WERI-Rb-1 (cell line): ENCODE results near the gene CLECL1.
"Not testable (repeated sequence)": the region's sequence is repeated elsewhere in the genome, so short reads cannot be mapped to it uniquely, and the experiment has no call there.

ENCODE experiments used
- DNase-seq: peaks from one replicate; pipeline ENCODE4 v3.0.0-alpha.2; 2020
- H3K27ac ChIP-seq: fragments of 250-450 bp; sonication (Bioruptor Pico); 2 replicates; pipeline ENCODE4 v1.5.1; 2020; ENCODE audit warnings: mild to moderate bottlenecking, moderate library complexity
- H3K27me3 ChIP-seq: fragments of 250-450 bp; sonication (Bioruptor Pico); 2 replicates; pipeline ENCODE4 v1.5.1; 2021; ENCODE audit warnings: mild to moderate bottlenecking, low read depth, moderate library complexity; ENCODE audit not compliant: insufficient read depth, severe bottlenecking
- H3K36me3 ChIP-seq: fragments of 250-450 bp; sonication (Bioruptor Pico); 2 replicates; pipeline ENCODE4 v1.5.1; 2020; ENCODE audit warnings: mild to moderate bottlenecking, moderate library complexity
- H3K4me3 ChIP-seq: 2 replicates; pipeline ENCODE4 v1.5.1; 2011; ENCODE audit warnings: low read depth, mild to moderate bottlenecking, control low read depth, low read length
- H3K9me3 ChIP-seq: fragments of 250-450 bp; sonication (Bioruptor Pico); 2 replicates; pipeline ENCODE4 v1.5.1; 2021; ENCODE audit warnings: mild to moderate bottlenecking, moderate library complexity; ENCODE audit not compliant: severe bottlenecking
- TF ChIP-seq, protein P1 (sequence below): IDR thresholded peaks from 2 replicates; pipeline ENCODE4 v1.5.1; 2011; ENCODE audit warnings: low read depth, mild to moderate bottlenecking, control low read depth, inconsistent platforms, low read length

The CLECL1 gene

DNA sequence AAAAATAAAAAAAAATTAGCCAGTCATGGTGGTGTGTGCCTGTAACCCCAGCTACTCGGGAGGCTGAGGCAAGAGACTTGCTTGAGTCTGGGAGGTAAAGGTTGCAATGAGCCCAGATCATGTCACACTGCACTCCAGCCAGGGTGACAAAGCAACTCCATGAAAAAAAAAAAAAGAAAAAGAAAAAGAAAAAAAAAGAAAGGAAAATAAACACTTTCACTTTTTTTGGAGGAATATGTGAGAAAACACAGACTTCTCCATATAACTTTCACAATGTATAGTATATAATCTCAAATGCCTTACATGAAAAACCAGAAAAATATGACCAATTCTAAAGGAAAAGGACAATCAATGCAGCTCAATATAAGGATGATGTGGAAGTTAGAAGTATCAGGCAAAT lies 8.9 kb downstream of the CLECL1 start:
- Histone ChIP-seq H3K9me3 (no peaks in the 10 kb centered on the region), H3K27ac (no peak overlapping the region), H3K4me3 (no peak overlapping the region), H3K27me3 (no peaks in the 10 kb centered on the region), H3K36me3 (no peaks in the 10 kb centered on the region)
- TF ChIP-seq, protein P1, sequence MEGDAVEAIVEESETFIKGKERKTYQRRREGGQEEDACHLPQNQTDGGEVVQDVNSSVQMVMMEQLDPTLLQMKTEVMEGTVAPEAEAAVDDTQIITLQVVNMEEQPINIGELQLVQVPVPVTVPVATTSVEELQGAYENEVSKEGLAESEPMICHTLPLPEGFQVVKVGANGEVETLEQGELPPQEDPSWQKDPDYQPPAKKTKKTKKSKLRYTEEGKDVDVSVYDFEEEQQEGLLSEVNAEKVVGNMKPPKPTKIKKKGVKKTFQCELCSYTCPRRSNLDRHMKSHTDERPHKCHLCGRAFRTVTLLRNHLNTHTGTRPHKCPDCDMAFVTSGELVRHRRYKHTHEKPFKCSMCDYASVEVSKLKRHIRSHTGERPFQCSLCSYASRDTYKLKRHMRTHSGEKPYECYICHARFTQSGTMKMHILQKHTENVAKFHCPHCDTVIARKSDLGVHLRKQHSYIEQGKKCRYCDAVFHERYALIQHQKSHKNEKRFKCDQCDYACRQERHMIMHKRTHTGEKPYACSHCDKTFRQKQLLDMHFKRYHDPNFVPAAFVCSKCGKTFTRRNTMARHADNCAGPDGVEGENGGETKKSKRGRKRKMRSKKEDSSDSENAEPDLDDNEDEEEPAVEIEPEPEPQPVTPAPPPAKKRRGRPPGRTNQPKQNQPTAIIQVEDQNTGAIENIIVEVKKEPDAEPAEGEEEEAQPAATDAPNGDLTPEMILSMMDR, result no peak
- DNase-seq, result no peak

DNA sequence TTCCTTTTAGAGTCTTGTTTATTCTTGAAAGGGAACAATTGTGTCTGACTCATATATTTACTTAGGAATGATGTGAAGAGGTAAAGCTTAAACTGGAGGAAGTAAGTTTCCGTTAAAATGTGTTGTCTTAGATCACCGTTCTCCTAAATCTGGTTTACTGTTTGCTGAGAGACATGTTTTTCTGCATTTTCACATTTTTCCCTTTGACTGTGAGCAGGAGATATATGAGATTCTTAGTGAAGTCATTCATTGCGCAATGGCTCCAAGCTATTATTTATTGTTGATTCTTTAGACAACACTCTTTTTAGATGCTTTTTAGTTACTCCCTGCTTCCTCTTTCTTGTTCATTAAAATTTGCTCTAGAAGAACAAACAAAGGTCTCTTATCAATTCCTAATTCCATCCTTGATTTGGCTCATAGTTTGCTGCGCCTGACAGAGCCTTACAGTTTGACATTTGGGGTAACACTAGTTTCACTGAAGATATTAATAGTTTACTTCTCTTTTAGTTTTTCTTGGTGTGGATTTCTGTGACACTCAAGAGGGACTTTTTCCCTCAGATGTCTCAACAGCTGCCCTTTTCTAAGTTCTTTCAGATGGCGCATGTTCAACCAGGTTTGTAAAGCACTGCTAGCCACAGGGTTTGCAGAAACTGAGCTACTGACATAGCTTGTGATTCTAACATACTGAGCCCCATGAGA lies 11.4 kb downstream of the CLECL1 start:
- TF ChIP-seq, protein P1, result no peak
- Histone ChIP-seq H3K4me3 (no peak overlapping the region), H3K36me3 (no peaks in the 10 kb centered on the region), H3K27ac (no peak overlapping the region), H3K27me3 (no peaks in the 10 kb centered on the region), H3K9me3 (no peaks in the 10 kb centered on the region)
- DNase-seq, result no peak

DNA sequence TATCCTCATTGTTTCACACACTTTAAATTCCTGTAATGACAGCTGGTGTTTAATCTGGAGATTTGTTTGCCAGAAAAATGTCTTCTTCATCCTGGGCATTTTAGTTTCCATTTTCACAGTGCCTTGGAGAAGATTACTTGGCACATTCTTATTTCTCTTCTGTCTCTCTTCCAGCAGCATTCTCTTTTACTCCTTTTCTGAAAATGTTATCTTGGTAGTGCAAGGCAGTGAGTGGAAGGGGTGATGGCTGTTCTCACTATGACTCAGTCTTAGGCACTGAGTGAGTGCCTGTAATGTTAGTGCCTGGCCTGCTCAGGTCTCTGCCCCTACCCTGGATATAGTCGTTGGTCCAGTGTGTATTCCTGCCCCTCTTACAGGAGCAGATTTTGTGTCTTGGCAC lies 13.1 kb downstream of the CLECL1 start:
- TF ChIP-seq, protein P1, result no peak
- Histone ChIP-seq H3K36me3 (no peaks in the 10 kb centered on the region), H3K4me3 (no peak overlapping the region), H3K27ac (no peak overlapping the region), H3K27me3 (no peaks in the 10 kb centered on the region), H3K9me3 (no peaks in the 10 kb centered on the region)
- DNase-seq, result no peak

DNA sequence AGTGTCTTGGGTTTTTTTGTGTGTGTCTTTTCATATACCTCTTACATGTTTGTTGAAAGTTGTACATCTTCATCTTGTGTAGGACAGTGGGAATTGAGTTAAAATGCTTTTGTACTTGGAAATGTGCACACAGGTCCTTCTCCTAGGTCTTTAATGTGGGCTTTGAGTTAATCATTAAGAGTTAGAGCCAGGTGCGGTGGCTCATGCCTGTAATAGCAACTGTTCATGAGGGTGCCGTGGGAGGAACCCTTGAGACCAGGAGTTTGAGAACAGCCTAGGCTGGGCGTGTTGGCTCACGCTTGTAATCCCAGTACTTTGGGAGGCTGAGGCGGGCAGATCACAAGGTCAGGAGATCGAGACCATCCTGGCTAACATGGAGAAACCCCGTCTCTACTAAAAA lies 13.9 kb downstream of the CLECL1 start:
- TF ChIP-seq, protein P1, result no peak
- Histone ChIP-seq H3K27me3 (no peaks in the 10 kb centered on the region), H3K4me3 (no peak overlapping the region), H3K9me3 (no peaks in the 10 kb centered on the region), H3K27ac (no peak overlapping the region), H3K36me3 (no peaks in the 10 kb centered on the region)
- DNase-seq, result no peak

DNA sequence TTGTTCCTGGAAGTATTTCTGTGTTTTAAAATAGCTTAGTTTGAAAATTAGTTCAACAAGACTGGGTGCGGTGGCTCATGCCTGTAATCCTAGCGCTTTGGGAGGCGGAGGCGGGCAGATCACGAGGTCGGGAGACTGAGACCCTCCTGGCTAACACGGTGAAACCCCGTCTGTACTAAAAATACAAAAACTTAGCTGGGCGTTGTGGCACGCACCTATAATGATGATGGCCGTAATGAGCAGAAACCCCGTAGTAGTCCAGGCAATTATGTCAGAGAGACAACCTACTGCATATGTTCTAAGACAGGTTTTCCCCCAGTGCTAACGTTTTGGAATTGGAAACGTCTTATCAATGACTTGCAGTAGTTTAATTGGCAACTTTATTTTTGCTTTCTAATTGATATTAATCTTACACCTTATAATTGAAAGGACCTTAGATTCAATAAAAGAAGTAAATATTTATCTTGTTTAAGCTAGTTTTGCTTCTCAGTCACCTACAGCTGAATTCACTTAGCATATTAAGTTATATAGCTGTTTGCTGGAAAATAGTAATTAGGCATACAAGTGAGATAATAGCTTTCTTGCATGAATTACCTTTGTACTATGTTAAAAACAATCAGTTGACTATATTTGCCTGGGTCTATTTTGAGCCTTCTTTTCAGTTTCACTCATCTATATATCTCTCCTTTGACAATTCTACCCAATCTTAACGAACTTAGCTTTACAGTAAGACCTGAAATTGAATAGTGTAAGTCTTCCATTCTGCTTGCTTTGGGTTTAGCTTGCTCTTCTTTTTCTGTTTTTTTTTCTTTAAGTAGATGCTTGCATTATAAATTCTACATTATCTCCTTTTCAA lies 15.6 kb downstream of the CLECL1 start:
- no peaks in the 10 kb centered on the region for H3K36me3 ChIP-seq
- H3K27me3 ChIP-seq, result no peaks in the 10 kb centered on the region
- no peaks in the 10 kb centered on the region for H3K9me3 ChIP-seq
- H3K4me3 ChIP-seq, result no peak overlapping the region
- TF ChIP-seq, protein P1, result no peak
- no peak overlapping the region for H3K27ac ChIP-seq
- DNase-seq, result no peak

DNA sequence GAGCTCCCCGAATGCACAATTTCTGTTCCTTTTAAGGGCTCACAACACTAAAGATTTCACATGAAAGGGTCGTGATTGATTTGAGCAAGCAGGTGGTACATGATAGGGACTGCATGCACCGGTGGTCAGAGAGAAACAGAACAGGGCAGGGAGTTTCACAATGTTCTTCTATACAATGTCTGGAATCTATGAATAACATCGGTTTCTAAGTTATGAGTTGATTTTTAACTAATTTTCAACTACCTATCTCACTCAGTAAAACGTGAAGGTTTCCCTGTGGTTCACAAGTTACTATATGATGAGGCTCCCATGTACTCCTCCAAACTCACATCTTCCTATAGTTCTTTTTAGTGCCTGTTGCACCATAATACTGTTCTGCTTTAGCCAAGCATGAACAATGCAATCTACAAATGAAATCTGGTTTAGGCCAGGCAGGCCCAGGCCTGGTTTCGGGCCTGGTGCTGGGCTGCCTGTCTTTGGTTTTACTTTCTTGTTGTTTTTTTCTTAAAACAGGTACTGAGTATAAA lies 19.8 kb downstream of the CLECL1 start:
- H3K4me3 ChIP-seq, H3K9me3 ChIP-seq, DNase-seq, H3K36me3 ChIP-seq, H3K27me3 ChIP-seq, H3K27ac ChIP-seq: not testable (repeated sequence)
